B cell (primary cell): ENCODE measurements around the gene ARHGDIA. TPM values are rescaled to one million over a fixed set of nuclear protein-coding genes. Genes with fewer than 3 reads are reported as not detected.

Experiments used
- ATAC-seq: fragments of 200-7000 bp; cut with Tn5 transposase; one replicate; pipeline ENCODE4 v1.10.0; 2021; ENCODE audit warnings: low read depth, mild to moderate bottlenecking, moderate number of reproducible peaks, moderate library complexity
- CTCF ChIA-PET: fragments of 350-600 bp; sonication (Branson Sonifier 250); formaldehyde crosslinking; loops from one replicate; lab custom pipeline; 2021; ENCODE audit warnings: antibody characterized with exemption, inconsistent platforms; lab: Charles Lee
- POLR2A ChIA-PET: fragments of 350-600 bp; sonication (Branson Sonifier 250); formaldehyde crosslinking; loops from one replicate; lab custom pipeline; 2021; ENCODE audit warnings: antibody characterized with exemption; lab: Charles Lee
- DNase-seq: peaks from one replicate; pipeline ENCODE4 v3.0.0; 2013
- H2AFZ ChIP-seq: 2 replicates; pipeline ENCODE4 v1.6.1; 2012; ENCODE audit warnings: mild to moderate bottlenecking, low read depth, low read length; ENCODE audit not compliant: insufficient read depth, poor library complexity, severe bottlenecking
- H3K27ac ChIP-seq, 2 donors: 1 replicate in 1 of 2; 2 replicates in 1 of 2; pipeline ENCODE4 v1.5.1; 2012 to 2013; ENCODE audit warnings: low read length in 2 of 2, mild to moderate bottlenecking in 2 of 2, moderate library complexity in 1 of 2
- H3K27me3 ChIP-seq, 4 experiments: fragments of 200-600 bp in 1 of 4; sonication (generic) in 1 of 4; replicated peaks in 1 of 4; 1 replicate in 2 of 4; 2 replicates in 2 of 4; pipeline versions ENCODE4 v1.6.1 to v1.7.0; 2013 to 2016; ENCODE audit warnings: low read length in 3 of 4, mild to moderate bottlenecking in 2 of 4, mixed read lengths in 1 of 4, moderate library complexity in 1 of 4; ENCODE audit not compliant: insufficient read depth in 4 of 4, control insufficient read depth in 3 of 4; ENCODE audit errors: control extremely low read depth in 1 of 4
- H3K36me3 ChIP-seq, 2 experiments: replicated peaks in 1 of 2; 1 replicate in 1 of 2; 2 replicates in 1 of 2; pipeline versions ENCODE4 v1.6.1 to v1.7.1; 2013; ENCODE audit warnings: low read length in 1 of 2; ENCODE audit not compliant: insufficient read depth in 2 of 2, control insufficient read depth in 1 of 2; ENCODE audit errors: control extremely low read depth in 1 of 2, extremely low read depth in 1 of 2
- H3K4me1 ChIP-seq, 2 donors: fragments of 200-600 bp in 1 of 2; sonication (generic) in 1 of 2; 1 replicate in 1 of 2; 2 replicates in 1 of 2; pipeline versions ENCODE4 v1.5.1 to v1.6.1; 2013 to 2017; ENCODE audit warnings: low read length in 2 of 2; ENCODE audit not compliant: control insufficient read depth in 2 of 2, insufficient read depth in 2 of 2
- H3K4me2 ChIP-seq: replicated peaks from 2 replicates; pipeline ENCODE3; 2012; ENCODE audit warnings: mild to moderate bottlenecking, low read depth, low read length; ENCODE audit not compliant: poor library complexity, severe bottlenecking
- H3K4me3 ChIP-seq, 5 experiments: fragments of 200-600 bp in 1 of 5; sonication (generic) in 1 of 5; 1 replicate in 3 of 5; 2 replicates in 2 of 5; pipeline versions ENCODE4 v1.5.1 to v1.7.0; 2011 to 2016; ENCODE audit warnings: low read length in 4 of 5, mild to moderate bottlenecking in 4 of 5, low read depth in 2 of 5, control low read depth in 1 of 5, moderate library complexity in 1 of 5; ENCODE audit not compliant: insufficient read depth in 1 of 5; ENCODE audit errors: control extremely low read depth in 1 of 5, extremely low read depth in 1 of 5
- H3K79me2 ChIP-seq: fragments of 200-600 bp; sonication (generic); one replicate; pipeline ENCODE4 v1.6.0; 2016; ENCODE audit warnings: low read length; ENCODE audit not compliant: control insufficient read depth, insufficient read depth
- H3K9ac ChIP-seq: fragments of 200-600 bp; sonication (generic); 2 replicates; pipeline ENCODE4 v1.6.1; 2017; ENCODE audit warnings: mild to moderate bottlenecking, low read length, moderate library complexity
- H3K9me3 ChIP-seq, 3 donors: one replicate each; pipeline versions ENCODE4 v1.6.1 to v1.7.1; 2013; ENCODE audit warnings: low read length in 2 of 3; ENCODE audit not compliant: control insufficient read depth in 2 of 3, insufficient read depth in 1 of 3; ENCODE audit errors: control extremely low read depth in 1 of 3
- H4K20me1 ChIP-seq: 2 replicates; pipeline ENCODE4 v1.6.0; 2012; ENCODE audit warnings: mild to moderate bottlenecking, low read length; ENCODE audit not compliant: insufficient read depth, control insufficient read depth, poor library complexity, severe bottlenecking
- H3K27ac Mint-ChIP-seq: one replicate; pipeline ENCODE4 v1.8.0; 2021; ENCODE audit warnings: mixed read lengths
- H3K27me3 Mint-ChIP-seq: one replicate; pipeline ENCODE4 v1.8.0; 2021; ENCODE audit warnings: mixed read lengths
- H3K4me1 Mint-ChIP-seq: one replicate; pipeline ENCODE4 v1.8.0; 2021; ENCODE audit warnings: mixed read lengths
- H3K4me3 Mint-ChIP-seq: one replicate; pipeline ENCODE4 v1.8.0; 2021; ENCODE audit warnings: mixed read lengths
- H3K9me3 Mint-ChIP-seq: one replicate; pipeline ENCODE4 v1.8.0; 2022; ENCODE audit warnings: mixed read lengths; ENCODE audit not compliant: insufficient read depth
- CTCF ChIP-seq: fragments of 200-600 bp; IDR thresholded peaks from one replicate; pipeline ENCODE4 v1.8.0; 2022; ENCODE audit warnings: antibody characterized with exemption, mild to moderate bottlenecking
- EZH2 ChIP-seq: IDR thresholded peaks from 2 replicates; pipeline ENCODE4 v1.6.1; 2012; ENCODE audit warnings: borderline replicate concordance, low read depth, mild to moderate bottlenecking, moderate library complexity, low read length; ENCODE audit not compliant: insufficient read depth, poor library complexity, severe bottlenecking
- WGBS: methylation state at CpG from one replicate; pipeline ENCODE4 v1.1.5; 2013; ENCODE audit warnings: missing lambda C conversion rate; ENCODE audit not compliant: insufficient coverage; 5-methylcytosine and 5-hydroxymethylcytosine counted together
- intact Hi-C: fragments of 100-400 bp; cut with micrococcal nuclease; formaldehyde crosslinking; loops from one replicate; pipeline ENCODE4 v1.10.0; 2022
- polyA plus RNA-seq: library from polyadenylated mRNA; depleted of rRNA; stranded (reverse); fragments of >200 nt; gene quantifications from 2 replicates; pipeline ENCODE4 v1.2.3, GENCODE V29; 2012
- total RNA-seq, 2 donors: library from RNA; stranded (reverse); fragments of 120-200 nt in 1 of 2; gene quantifications; 1 replicate in 1 of 2; 2 replicates in 1 of 2; pipeline versions ENCODE4 v1.2.3 to v1.2.4, GENCODE V29; 2013 to 2022

Gene ARHGDIA
- total and polyA plus RNA-seq, 2 donors (not counting 1 experiment from before 2014, with no cell fraction given): 262 to 510 TPM

- Mint-ChIP-seq H3K4me3 (no peak overlapping the region), H3K9me3 (no peaks in the 10 kb centered on the region), H3K27me3 (no peaks in the 10 kb centered on the region), H3K27ac (no peak overlapping the region), H3K4me1 (peaks cover 28% of the 10 kb centered on the region)
- ATAC-seq (no peak), DNase-seq (no peak)
- TF ChIP-seq EZH2 (no peak), CTCF (no peak)
- H3K4me1 ChIP-seq: peaks cover 18 to 20% of the 10 kb centered on the region in 2 donors
- intact Hi-C loops: loop anchor here (5.0 kb wide), 1 partner anchor 97 kb away; the partner anchor contains the start of gene MAFG
- 95% methylated on average over 6 of the region's 6 CpGs for WGBS
- ChIA-PET CTCF (no interaction called here), POLR2A (no interaction called here)
- H3K4me2 ChIP-seq: no peak overlapping the region
- H3K9me3 ChIP-seq: no peaks in the 10 kb centered on the region
- no peak overlapping the region for H3K9ac ChIP-seq
- no peak overlapping the region for H3K4me3 ChIP-seq
- H2AFZ ChIP-seq: no peak overlapping the region
- no peaks in the 10 kb centered on the region for H3K27me3 ChIP-seq
- no peak overlapping the region for H3K27ac ChIP-seq
- H3K79me2 ChIP-seq: peaks cover 49% of the 10 kb centered on the region
- H3K36me3 ChIP-seq: peaks cover 0 to 3% of the 10 kb centered on the region in 2 experiments
- peaks cover 59% of the 10 kb centered on the region for H4K20me1 ChIP-seq
Observed at GRCh38 chr17:81829858-81830257, 41.3 kb downstream of the ARHGDIA start.

GRCh38 chr17:81828656-81829055 is 42.5 kb downstream of the ARHGDIA start:
- Histone ChIP-seq H3K27ac (no peak overlapping the region), H3K9me3 (no peaks in the 10 kb centered on the region), H3K9ac (no peak overlapping the region), H3K4me3 (no peak overlapping the region), H3K36me3 (peaks cover 0 to 6% of the 10 kb centered on the region in 2 experiments), H3K79me2 (peaks cover 49% of the 10 kb centered on the region), H3K27me3 (no peaks in the 10 kb centered on the region), H3K4me2 (no peak overlapping the region), H3K4me1 (peaks cover 13 to 15% of the 10 kb centered on the region in 2 donors), H4K20me1 (peaks cover 71% of the 10 kb centered on the region), H2AFZ (no peak overlapping the region)
- Mint-ChIP-seq H3K9me3 (no peaks in the 10 kb centered on the region), H3K4me3 (no peak overlapping the region), H3K27ac (no peak overlapping the region), H3K27me3 (no peaks in the 10 kb centered on the region), H3K4me1 (peaks cover 26% of the 10 kb centered on the region)
- 85% methylated on average over 7 of the region's 7 CpGs for WGBS
- intact Hi-C loops: no loop called here
- DNase-seq (no peak), ATAC-seq (no peak)
- POLR2A ChIA-PET: no interaction called here
- no peak for TF ChIP-seq EZH2
- TF ChIP-seq CTCF: no peak
- CTCF ChIA-PET: no interaction called here
